ENCODE measurements around the gene MYO7A. TPM values are rescaled to one million over a fixed set of nuclear protein-coding genes. Genes with fewer than 3 reads are reported as not detected.

MYO7A gene
- total and polyA plus RNA-seq, 2 donors (not counting 1 experiment from before 2014, with no cell fraction given) = 0.03 to 0.07 TPM

DNA sequence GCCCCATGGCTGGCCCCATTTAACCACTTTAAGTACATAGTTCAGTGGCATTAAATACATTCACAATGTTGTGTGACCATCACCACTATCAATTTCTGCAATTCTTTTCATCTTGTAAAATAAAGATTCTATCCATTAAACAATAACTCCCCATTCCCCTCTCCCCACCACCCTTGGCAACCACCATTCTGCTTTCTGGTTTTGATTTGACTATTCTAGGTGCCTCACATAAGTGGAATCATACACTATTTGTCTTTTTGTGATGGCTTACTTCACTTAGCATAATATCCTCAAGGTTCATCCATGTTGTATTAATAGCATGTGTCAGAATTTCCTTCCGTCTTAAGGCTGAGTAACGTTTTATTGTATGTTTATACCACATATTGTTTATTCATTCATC, 7.0 kb downstream of the MYO7A start:
- no peak overlapping the region for H3K9ac ChIP-seq (ENCODE audit: low read length)
- H3K27me3 Mint-ChIP-seq = peaks cover 28% of the 10 kb centered on the region
- H3K4me3 ChIP-seq (ENCODE audit: control extremely low read depth in 1 of 5, extremely low read depth in 1 of 5, insufficient read depth in 1 of 5, low read depth in 2 of 5, low read length in 4 of 5) = no peak overlapping the region
- ATAC-seq (ENCODE audit: low read depth) (no peak), DNase-seq (no peak)
- ChIA-PET CTCF (no interaction called here), POLR2A (no interaction called here)
- H3K27ac ChIP-seq (ENCODE audit: low read length in 2 of 2) = no peak overlapping the region
- H4K20me1 ChIP-seq (ENCODE audit: control insufficient read depth, insufficient read depth, low read length, poor library complexity, severe bottlenecking) = no peaks in the 10 kb centered on the region
- H3K4me3 Mint-ChIP-seq = no peak overlapping the region
- no CpG with 5 or more reads among the region's 2 CpGs for WGBS (ENCODE audit: insufficient coverage)
- no peak overlapping the region for H3K27ac Mint-ChIP-seq
- peaks cover 6% of the 10 kb centered on the region for H3K9me3 Mint-ChIP-seq (ENCODE audit: insufficient read depth)
- H3K9me3 ChIP-seq (ENCODE audit: control extremely low read depth in 1 of 3, control insufficient read depth in 2 of 3, insufficient read depth in 1 of 3, low read length in 2 of 3) = peaks cover 0 to 7% (median 0%) of the 10 kb centered on the region in 3 donors
- H3K36me3 ChIP-seq (replicated peaks in 1 of 2; ENCODE audit: control extremely low read depth in 1 of 2, control insufficient read depth in 1 of 2, extremely low read depth in 1 of 2, insufficient read depth in 2 of 2, low read length in 1 of 2) = no peaks in the 10 kb centered on the region
- no peak overlapping the region for H3K4me2 ChIP-seq (replicated peaks; ENCODE audit: low read depth, low read length, poor library complexity, severe bottlenecking)
- TF ChIP-seq EZH2 (IDR thresholded peaks at IDR 0.05; ENCODE audit: borderline replicate concordance, insufficient read depth, low read depth, low read length, poor library complexity, severe bottlenecking) (no peak), CTCF (IDR thresholded peaks at IDR 0.05) (no peak)
- H2AFZ ChIP-seq (ENCODE audit: insufficient read depth, low read depth, low read length, poor library complexity, severe bottlenecking) = no peak overlapping the region
- H3K4me1 ChIP-seq (ENCODE audit: control insufficient read depth in 2 of 2, insufficient read depth in 2 of 2, low read length in 2 of 2) = no peaks in the 10 kb centered on the region
- H3K4me1 Mint-ChIP-seq = peaks cover 6% of the 10 kb centered on the region
- peaks cover 0 to 21% (median 4%) of the 10 kb centered on the region in 4 experiments for H3K27me3 ChIP-seq (replicated peaks in 1 of 4; ENCODE audit: control extremely low read depth in 1 of 4, control insufficient read depth in 3 of 4, insufficient read depth in 4 of 4, low read length in 3 of 4)
- H3K79me2 ChIP-seq (ENCODE audit: control insufficient read depth, insufficient read depth, low read length) = no peaks in the 10 kb centered on the region
- intact Hi-C loops (cut with micrococcal nuclease) = no loop called here

DNA sequence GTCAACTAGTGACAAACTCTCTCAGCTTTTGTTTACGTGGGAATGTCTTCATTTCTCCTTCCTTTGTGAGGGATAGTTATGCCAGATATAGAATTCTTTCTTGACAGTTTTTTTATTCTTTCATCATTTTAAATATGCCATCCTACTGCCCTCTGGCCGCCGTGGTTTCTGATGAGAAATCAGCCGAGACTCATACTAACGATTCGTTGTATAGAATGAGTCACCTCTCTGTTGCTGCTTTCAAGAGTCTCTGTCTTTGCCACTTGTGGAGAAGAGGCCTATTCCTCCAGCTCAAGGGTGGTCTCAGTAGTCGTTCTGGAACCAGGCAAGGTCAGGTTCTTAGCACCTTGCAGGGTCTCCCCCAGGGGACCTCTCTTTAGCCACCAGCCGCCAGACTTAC, 8.0 kb downstream of the MYO7A start:
- Mint-ChIP-seq H3K27me3 (peaks cover 28% of the 10 kb centered on the region), H3K27ac (no peak overlapping the region), H3K4me3 (no peak overlapping the region), H3K9me3 (ENCODE audit: insufficient read depth) (peaks cover 6% of the 10 kb centered on the region), H3K4me1 (peaks cover 6% of the 10 kb centered on the region)
- Histone ChIP-seq H2AFZ (ENCODE audit: insufficient read depth, low read depth, low read length, poor library complexity, severe bottlenecking) (no peak overlapping the region), H3K36me3 (replicated peaks in 1 of 2; ENCODE audit: control extremely low read depth in 1 of 2, control insufficient read depth in 1 of 2, extremely low read depth in 1 of 2, insufficient read depth in 2 of 2, low read length in 1 of 2) (no peaks in the 10 kb centered on the region), H3K4me1 (ENCODE audit: control insufficient read depth in 2 of 2, insufficient read depth in 2 of 2, low read length in 2 of 2) (no peaks in the 10 kb centered on the region), H3K9me3 (ENCODE audit: control extremely low read depth in 1 of 3, control insufficient read depth in 2 of 3, insufficient read depth in 1 of 3, low read length in 2 of 3) (peaks cover 0 to 7% (median 0%) of the 10 kb centered on the region in 3 donors), H3K9ac (ENCODE audit: low read length) (no peak overlapping the region), H3K27ac (ENCODE audit: low read length in 2 of 2) (no peak overlapping the region), H3K4me3 (ENCODE audit: control extremely low read depth in 1 of 5, extremely low read depth in 1 of 5, insufficient read depth in 1 of 5, low read depth in 2 of 5, low read length in 4 of 5) (no peak overlapping the region), H3K79me2 (ENCODE audit: control insufficient read depth, insufficient read depth, low read length) (no peaks in the 10 kb centered on the region), H4K20me1 (ENCODE audit: control insufficient read depth, insufficient read depth, low read length, poor library complexity, severe bottlenecking) (no peaks in the 10 kb centered on the region), H3K4me2 (replicated peaks; ENCODE audit: low read depth, low read length, poor library complexity, severe bottlenecking) (no peak overlapping the region), H3K27me3 (replicated peaks in 1 of 4; ENCODE audit: control extremely low read depth in 1 of 4, control insufficient read depth in 3 of 4, insufficient read depth in 4 of 4, low read length in 3 of 4) (peaks cover 0 to 21% (median 4%) of the 10 kb centered on the region in 4 experiments)
- ChIA-PET CTCF (interaction anchor here (1.9 kb wide), 1 partner anchor 9 kb away, joined by 11 read pairs; the partner anchor contains the start of gene MYO7A), POLR2A (no interaction called here)
- no peak for TF ChIP-seq CTCF (IDR thresholded peaks at IDR 0.05)
- TF ChIP-seq EZH2 (IDR thresholded peaks at IDR 0.05; ENCODE audit: borderline replicate concordance, insufficient read depth, low read depth, low read length, poor library complexity, severe bottlenecking) = no peak
- ATAC-seq (ENCODE audit: low read depth) = no peak
- intact Hi-C loops (cut with micrococcal nuclease) = no loop called here
- WGBS (ENCODE audit: insufficient coverage) = 66% methylated on average over 7 of the region's 8 CpGs
- no peak for DNase-seq
